GM19452 (cell line): ENCODE measurements around the gene OTULINL.

ENCODE experiments used
- ATAC-seq: cut with Tn5 transposase; IDR thresholded peaks from one replicate; pipeline ENCODE4 v1.9.1; 2021; ENCODE audit not compliant: unreplicated experiment

Gene OTULINL

GRCh38 chr5:14576206-14576605 lies 5.4 kb upstream of the OTULINL start:
- no peak for ATAC-seq

DNA sequence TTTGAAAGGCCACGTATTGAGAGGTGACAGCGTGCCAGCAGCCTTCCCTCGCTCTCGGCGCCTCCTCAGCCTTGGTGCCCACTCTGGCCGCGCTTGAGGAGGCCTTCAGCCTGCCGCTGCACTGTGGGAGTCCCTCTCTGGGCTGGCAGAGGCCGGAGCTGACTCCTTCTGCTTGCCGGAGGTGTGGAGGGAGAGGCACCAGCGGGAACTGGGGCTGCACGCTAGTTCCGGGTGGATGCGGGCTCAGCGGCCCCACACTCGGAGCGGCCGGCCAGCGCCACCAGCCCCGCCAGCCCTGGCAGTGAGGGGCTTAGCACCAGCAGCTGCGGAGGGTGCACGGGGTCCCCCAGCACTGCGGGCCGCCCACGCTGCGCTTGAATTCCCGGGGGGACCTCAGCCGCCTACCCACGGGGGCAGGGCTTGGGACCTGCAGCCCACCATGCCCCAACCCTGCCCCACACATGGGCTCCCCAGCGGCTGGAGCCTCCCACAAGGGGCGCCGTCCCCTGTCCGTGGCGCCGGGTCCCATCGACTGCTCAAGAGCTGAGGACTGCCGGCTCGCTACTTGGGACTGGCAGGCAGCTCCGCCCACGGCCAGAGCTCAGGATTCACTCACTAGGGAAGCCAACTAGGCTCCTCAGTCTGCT lies 4.4 kb upstream of the OTULINL start:
- no peak for ATAC-seq

GRCh38 chr5:14577971-14578370 lies 3.6 kb upstream of the OTULINL start:
- no peak for ATAC-seq

GRCh38 chr5:14579246-14579645 lies 2.3 kb upstream of the OTULINL start:
- no peak for ATAC-seq

DNA sequence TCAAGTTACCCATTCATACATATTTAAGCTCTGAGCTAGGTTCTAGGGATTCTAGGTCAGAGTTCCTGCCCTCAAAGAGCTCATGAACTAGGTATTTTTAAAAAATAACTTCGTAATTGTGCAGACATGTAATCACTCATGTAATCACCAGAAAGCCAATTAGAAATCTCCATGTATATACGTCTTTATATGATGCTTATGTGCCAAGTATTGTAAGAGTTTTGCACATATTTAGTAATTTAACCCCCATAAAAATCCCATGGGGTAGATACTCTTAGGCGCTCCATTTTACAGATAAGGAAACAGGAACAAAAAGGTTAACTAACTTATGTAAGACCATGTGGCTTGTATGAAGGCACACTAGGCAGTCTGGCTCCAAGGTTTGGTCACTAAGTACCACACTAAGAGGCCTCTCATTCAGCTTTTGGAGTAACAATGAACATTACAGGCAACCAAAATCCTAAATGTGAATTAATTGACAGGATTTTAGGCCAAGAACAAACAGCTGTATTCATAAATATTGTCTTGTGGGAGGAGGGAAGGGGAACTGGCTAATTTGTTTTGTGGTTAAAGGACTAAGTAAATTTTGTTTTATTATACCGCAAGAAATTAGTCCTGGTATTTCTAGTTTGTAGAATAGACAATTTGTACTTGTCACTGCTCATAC lies 1.7 kb upstream of the OTULINL start:
- ATAC-seq, result no peak

GRCh38 chr5:14580398-14581034 lies 1.1 kb upstream of the OTULINL start:
- ATAC-seq, result no peak

DNA sequence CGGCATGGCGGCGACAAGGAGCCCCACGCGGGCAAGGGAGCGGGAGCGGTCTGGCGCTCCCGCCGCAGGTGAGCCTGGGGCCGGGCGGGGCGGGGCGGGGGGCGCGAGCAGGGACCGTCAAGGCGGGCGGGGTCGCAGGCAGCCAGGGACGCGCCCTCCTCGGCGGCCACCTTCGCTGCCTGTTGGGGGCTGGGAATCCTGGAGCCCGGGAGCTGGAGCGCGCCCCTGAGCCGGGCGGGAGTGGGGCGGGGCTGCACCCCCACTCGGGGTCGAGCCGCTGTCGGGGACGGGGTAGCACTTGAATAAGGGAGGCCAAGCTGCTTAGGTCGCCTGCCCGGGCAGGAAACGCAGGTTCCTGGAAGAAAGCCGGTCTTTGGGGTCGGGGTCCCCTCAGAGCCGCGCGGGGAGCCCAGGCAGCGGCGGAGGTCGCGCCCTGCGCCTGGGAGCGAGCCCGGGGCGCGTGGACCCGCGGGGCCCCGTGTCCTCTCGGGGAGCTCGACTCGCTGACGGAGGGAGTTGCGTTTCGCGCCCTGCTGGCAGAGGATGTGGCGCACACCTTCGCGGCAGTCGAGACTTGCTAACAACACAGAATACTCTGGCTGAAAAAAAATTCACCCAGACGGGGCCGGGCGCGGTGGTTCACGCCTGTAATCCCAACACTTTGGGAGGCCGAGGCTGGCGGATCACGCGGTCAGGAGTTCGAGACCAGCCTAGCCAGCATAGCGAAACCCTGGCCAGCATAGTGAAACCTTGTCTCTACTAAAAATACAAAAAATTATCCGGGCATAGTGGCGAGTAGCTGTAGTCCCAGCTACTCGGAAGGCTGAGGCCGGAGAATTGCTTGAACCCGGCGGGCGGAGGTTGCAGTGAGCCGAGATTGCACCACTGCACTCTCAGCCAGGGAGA lies 552 bp downstream of the OTULINL start:
- peak; percentile 80 for ATAC-seq

DNA sequence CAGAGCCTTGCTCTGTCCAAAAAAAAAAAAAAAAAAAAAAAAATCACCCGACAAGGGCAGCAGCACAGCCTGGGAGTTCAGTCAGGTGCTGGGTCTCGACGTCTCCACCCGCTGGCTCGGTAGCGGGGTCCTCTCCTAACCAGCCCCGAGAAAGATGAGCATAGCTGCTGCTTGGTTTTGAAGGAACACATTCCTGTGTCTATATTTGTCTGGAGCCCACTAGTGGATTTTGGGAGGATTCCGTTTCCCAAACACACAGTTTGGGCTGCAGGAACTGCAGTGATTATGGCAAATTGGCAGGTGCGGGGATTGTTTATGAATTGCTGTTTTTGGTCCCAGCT lies 1.2 kb downstream of the OTULINL start:
- no peak for ATAC-seq

- no peak for ATAC-seq
Observed at GRCh38 chr5:14584848-14585247, 3.3 kb downstream of the OTULINL start.

DNA sequence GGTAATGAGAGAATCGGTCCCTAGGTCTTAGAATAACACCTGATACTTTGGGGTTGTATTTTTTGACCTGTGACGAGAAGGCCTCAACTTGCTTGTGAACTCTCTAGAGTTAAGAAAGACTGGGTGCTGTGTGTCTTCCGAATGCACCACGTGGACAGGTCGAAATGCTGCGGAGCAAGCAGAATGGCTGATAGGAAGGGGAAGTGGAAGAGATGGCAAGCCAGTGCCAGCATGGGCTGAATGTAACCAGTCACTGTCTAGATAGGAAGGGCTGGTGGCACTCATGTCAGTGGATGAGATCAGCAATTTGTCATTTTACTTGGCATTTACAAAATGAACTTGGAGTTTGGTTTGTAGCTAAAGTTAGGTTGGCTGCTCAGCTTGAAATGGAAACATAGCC lies 5.6 kb downstream of the OTULINL start:
- ATAC-seq, result no peak

GRCh38 chr5:14588145-14588544 lies 6.6 kb downstream of the OTULINL start:
- peak; percentile 58 for ATAC-seq

DNA sequence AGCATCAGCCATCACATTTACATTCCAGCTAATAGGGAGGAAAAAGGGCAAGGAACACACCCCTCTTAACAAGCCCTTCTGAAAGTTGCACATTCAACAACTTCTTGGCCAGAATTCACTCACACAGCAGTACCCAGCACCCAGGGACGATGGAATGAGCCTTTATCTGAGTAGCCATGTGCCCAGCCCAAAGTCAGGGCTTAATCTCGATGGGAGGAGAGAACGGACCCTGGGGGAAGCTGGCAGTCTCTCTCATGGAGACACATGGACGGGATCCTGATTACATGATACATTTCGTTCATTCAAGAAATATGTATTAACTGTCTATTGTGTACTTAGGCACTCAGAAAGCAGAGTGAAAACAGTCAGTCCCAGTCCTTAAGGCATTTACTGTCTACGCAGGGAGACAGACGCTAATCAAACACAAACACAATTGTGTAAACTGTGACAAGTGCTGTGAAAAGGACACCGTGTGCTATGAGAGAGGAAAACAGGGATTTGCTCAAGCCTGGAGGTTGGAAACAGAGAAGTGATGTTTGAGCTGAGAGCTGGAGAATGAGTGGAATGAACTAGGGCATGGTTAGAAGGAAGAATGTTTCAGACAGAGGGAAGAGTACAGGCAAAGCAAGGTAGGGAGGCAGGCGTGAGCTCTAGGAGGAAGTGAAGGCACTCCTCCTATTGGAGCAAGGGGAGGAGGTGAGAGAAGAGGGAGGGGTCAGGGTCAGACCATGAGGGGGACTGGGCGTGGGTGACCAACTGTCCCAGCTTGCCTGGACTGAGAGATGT lies 7.4 kb downstream of the OTULINL start:
- no peak for ATAC-seq

GRCh38 chr5:14590949-14591348 lies 9.4 kb downstream of the OTULINL start:
- ATAC-seq, result no peak

DNA sequence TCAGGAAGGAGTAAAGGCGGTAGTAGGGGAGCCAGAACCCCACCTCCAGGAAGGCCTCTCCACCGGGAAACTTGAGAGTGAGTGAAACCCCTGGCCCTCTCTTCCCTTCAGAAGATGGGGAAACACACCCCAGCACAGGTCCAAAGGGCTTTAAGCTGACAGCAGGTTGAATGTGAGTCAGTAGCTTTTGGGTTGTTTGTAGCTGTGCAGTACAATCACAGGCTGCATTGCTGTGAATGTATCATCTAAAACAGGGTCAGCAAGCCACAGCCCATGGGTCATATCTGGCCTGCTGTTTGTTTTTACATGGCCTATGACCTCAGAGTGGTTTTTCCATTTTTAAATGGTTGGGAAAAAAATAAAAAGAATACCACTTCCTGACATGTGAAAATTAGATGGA lies 10.0 kb downstream of the OTULINL start:
- no peak for ATAC-seq

DNA sequence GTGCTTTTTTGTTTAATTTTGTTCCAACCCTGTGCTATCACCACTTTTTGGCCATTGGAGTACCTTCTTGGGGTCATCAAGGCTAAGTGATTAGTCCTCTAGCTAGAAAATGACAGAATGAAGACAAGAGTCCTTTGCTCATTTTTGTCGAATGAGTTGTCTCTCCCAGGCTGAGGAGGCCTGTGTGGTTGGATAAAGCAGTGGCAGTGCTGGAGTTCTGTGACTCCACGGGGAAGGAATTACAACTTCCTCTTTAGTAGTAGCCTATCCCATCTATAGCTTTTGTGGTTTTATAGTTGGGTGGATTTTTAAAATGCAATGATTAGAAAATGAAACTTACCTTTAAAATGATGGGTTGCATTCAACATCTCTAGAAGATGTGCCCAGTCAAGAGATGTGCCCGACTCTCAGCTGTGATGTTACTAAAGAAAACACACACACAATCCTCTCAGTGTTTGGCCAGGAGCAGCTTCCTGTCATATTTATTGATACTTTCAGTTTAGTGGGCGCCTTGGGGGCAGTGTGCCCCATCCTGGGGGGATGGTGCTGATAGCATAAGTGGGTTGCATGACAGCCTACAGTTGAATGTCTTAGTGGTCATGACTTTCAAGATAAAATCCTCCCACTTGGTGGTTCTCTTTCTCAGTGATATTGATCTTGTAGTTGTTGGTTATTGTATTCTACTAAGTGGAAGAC lies 11.9 kb downstream of the OTULINL start:
- ATAC-seq, result no peak

DNA sequence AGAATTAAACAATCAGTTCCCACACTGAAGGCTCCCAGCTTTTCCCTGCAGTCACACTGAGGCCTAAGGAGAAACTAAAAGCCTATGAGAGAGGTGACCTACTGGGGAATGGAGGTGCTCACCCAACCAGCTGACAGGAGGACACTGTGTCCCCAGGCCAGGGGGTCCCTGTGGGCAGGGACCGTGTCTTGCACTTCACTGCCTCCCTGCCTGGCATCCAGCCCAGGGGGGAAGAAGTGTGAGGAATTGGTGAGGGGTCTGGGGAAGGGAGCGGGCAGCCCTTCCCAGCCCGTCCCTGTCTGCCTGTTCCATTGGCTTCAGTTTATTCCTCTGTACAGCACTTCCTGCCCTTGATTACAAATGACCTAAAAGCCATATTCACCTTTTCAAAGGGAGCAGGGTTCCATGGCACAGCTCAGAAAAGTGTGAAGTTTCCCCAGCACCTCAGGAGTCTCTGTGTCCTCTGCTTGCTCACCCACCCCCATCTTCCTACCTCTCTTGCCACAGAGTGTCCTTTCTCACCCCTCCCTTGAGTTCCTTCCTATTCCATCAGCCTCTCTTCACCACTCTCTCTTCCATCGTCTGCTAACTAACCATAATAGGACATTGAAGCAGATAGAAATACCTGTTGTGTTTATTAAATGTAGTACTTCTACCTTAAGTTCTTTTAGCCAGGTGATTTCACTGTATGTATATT lies 12.9 kb downstream of the OTULINL start:
- ATAC-seq, result no peak

DNA sequence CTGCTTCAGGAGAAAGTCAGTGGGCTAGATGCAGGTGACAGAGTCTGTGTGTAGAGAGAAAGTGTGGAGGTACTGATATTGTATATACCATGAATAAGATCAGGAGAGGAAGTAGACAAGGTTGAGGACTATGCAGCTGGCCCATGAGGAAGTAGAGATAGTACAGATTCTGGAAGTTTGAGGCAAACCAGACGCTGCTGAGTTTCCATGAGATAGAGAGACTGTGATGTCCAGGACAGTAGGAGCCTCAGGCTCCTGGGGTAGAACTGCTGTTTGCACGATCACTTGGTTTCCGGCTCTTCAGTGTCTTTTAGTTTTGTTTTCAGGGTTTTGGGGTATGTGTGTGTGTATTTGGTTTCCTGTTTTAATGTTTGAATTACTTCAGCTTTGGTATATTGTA lies 13.6 kb downstream of the OTULINL start:
- peak; percentile 78 for ATAC-seq

DNA sequence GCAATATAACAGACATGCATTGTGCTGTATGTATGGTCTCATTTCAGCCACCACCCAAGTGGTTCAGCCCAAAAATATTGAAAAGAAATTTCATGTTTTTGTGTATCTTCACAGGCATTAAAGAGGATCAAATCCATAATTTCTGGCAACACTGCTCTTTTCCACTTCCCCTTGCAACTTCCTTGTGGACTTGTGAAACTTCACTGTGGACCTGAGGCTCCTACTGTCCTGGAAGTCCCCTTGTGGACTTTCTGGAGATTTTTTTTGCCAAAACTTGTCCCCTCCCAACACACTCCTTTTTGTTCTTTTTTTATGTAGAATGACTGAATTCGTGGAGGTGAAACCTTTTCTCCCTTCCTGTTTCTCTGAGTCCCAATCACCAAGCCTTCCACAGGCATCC lies 14.3 kb downstream of the OTULINL start:
- ATAC-seq, result no peak

DNA sequence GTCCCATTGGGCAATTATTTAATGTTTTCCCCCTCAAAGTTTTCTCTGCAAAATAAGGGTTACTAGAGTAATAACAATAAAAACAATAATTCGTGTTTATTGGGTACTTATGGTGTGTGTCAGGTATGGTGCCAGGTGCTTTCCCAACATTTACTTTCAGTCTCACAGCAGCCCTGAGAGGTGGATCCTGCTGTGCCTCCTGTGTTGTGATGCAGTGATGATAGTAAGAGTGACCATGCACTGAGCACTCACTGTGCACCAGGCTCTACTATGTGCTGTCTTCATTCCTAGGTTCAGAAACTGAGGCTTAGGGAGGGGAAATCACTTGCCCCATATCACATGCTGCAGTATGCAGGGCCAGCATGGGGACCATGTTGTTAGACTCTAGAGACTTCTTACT lies 15.5 kb downstream of the OTULINL start:
- ATAC-seq, result no peak

- ATAC-seq, result no peak
Observed at GRCh38 chr5:14598225-14598624, 16.6 kb downstream of the OTULINL start.
